22Rv1 (cell line): ENCODE data around the gene SAMD3.

Experiments used
- H3K27ac ChIP-seq: fragments of 450-650 bp; 2 replicates; pipeline ENCODE4 v1.5.1; 2017
- CTCF ChIP-seq: fragments of 450-650 bp; IDR thresholded peaks from 2 replicates; pipeline ENCODE4 v1.5.1; 2017; ENCODE audit warnings: mild to moderate bottlenecking
- ZFX ChIP-seq: fragments of 450-650 bp; IDR thresholded peaks from 2 replicates; pipeline ENCODE4 v1.6.1; 2017; ENCODE audit warnings: antibody characterized with exemption, borderline replicate concordance

SAMD3 gene

GRCh38 chr6:130223508-130223907 lies 757 bp upstream of the SAMD3 start:
- TF ChIP-seq ZFX (no peak), CTCF (no peak)

GRCh38 chr6:130218134-130218533 lies 4.6 kb downstream of the SAMD3 start:
- no peak overlapping the region for H3K27ac ChIP-seq
- TF ChIP-seq CTCF (no peak), ZFX (no peak)

More at GRCh38 chr6:130223508-130223907, 757 bp upstream of the SAMD3 start:
- no peak overlapping the region for H3K27ac ChIP-seq

- no peak for TF ChIP-seq CTCF
- no peak for TF ChIP-seq ZFX
- H3K27ac ChIP-seq: no peak overlapping the region
Observed at GRCh38 chr6:130216620-130217019, 6.1 kb downstream of the SAMD3 start.

- no peak overlapping the region for H3K27ac ChIP-seq
- TF ChIP-seq CTCF: no peak
- no peak for TF ChIP-seq ZFX
Observed at GRCh38 chr6:130215526-130215925, 7.2 kb downstream of the SAMD3 start.

GRCh38 chr6:130212215-130212874 lies 10.4 kb downstream of the SAMD3 start:
- H3K27ac ChIP-seq: no peak overlapping the region
- TF ChIP-seq ZFX (no peak), CTCF (no peak)

- H3K27ac ChIP-seq: no peak overlapping the region
- TF ChIP-seq ZFX (no peak), CTCF (no peak)
Observed at GRCh38 chr6:130211691-130212090, 11.1 kb downstream of the SAMD3 start.

GRCh38 chr6:130207979-130208649 lies 14.6 kb downstream of the SAMD3 start:
- no peak overlapping the region for H3K27ac ChIP-seq
- TF ChIP-seq ZFX (no peak), CTCF (no peak)
